HG02852 (cell line): ENCODE data around the gene LRGUK.

Experiments
- ATAC-seq: cut with Tn5 transposase; IDR thresholded peaks from one replicate; pipeline ENCODE4 v1.9.1; 2021; ENCODE audit warnings: mild to moderate bottlenecking, moderate library complexity; ENCODE audit not compliant: unreplicated experiment

LRGUK gene

DNA sequence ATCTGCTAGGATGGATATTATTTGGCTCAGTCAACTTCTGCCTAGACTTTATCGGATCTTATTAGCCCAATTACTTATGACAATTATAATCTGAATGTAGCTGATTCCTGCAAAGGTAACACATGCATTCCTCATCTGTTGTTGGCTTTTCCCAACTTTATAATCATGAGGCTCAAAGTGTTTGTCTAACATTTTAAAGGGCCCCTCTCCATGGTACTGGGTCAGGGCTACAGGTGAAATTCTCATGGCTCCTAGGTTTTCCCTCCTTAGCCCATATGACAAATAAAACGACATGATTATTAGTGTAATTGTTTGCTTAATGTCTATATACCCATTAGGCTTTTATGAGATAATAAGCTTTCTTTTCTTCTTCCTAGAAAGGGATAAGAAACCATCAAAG lies 4.2 kb upstream of the LRGUK start:
- ATAC-seq: no peak

DNA sequence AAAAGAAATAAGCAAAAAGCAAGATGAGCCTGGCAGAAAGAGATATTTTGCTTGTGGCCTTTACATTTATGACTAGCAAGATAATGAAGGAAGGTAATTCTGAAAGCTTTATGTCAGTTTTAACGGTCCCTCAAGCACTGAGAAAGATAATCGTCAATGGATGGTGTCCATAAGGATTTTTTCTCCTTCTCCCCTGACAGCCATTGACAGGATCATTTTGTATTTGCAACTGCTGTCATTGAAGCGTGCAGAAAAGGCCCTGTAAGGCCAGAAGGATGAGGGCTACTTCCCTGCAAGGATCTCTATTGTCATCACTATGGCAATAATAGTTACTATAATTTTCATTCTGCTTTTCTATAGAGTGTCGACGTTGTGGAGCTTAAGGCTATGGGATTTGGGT lies 994 bp upstream of the LRGUK start:
- ATAC-seq: no peak

DNA sequence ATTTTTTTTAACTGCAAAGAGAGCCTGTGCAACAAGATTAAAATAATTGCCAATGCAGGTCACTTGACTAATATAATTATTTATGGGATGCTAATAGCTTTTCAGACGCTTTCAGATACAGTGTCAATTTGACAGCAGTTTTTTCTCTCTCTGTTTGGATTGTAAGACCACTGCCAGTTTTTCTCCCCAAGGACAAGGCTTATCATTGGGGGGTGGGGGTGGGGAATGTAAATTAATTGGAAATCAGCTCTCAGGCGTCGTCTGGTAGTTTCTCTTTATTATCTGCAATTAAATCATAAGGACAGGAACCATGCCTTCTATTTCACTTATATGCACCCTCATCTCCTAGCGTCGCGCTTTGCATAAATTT lies 559 bp upstream of the LRGUK start:
- ATAC-seq: no peak

DNA sequence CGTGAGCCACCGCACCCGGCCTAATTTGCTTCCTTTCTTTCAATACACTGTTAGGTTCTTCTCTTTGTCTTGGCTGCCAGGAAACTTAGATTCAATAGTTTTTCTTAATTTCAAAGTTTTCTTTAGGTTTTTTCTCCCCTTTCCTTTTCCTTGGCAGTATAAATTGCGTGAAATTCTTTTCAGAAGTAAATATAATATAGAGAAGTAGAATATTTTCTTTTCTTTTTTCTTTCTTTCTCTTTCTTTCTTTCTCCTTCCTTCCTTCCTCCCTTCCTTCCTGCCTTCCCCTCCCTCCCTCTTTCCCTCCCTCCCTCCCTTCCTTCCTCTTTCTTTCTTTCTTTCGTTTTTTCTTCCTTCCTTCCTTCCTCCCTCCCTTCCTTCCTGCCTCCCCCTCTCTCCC lies 1.7 kb downstream of the LRGUK start:
- no peak for ATAC-seq

DNA sequence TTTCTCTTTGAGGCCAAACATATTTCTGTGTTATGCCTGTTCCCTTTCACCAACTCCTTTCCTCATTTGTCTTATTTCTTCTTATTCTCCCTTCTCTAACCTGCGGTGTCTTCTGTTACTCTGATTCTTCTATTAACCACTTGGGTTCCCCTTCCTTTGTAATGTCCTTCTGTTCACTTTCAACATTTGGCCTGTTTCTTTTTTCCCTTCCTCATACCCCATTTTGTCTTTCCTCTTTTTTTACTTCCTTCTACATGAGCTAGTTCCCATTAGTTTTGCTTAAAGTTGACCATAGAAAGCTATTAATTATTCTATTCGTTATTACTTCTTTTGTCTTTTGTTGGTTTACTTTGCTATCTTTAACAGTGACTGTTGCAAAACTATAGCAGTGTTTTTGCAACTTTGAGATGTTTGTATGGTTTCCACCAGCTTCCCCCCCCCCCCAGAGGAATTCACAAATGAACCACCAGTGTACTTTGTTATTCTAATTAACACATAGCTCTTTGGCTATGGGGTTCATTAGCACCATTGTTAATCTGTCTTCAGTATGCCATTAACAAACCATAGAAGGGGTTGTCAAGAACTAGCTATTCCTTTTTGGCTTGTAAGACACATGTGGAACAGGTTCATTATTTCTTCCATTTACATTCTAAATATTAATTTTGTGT lies 2.9 kb downstream of the LRGUK start:
- no peak for ATAC-seq

DNA sequence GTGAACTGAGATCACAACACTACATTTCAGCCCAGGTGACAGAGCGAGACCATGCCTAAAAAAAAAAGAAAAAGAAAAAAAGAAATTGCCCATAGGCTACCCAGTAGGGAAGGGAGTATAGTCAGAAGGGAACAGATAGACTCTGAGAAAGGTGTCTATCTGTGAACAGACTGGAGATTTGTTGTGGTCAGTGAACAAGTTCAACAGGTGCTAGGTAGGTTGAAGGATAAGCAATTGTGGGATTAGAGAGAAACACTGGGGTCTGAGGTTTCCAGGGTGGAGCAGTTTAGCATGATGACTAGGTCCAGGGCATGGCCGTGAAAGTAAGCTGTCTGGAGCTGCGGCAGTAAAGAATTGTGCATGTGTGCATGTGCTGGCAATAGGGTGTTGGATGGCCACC lies 6.9 kb downstream of the LRGUK start:
- no peak for ATAC-seq

DNA sequence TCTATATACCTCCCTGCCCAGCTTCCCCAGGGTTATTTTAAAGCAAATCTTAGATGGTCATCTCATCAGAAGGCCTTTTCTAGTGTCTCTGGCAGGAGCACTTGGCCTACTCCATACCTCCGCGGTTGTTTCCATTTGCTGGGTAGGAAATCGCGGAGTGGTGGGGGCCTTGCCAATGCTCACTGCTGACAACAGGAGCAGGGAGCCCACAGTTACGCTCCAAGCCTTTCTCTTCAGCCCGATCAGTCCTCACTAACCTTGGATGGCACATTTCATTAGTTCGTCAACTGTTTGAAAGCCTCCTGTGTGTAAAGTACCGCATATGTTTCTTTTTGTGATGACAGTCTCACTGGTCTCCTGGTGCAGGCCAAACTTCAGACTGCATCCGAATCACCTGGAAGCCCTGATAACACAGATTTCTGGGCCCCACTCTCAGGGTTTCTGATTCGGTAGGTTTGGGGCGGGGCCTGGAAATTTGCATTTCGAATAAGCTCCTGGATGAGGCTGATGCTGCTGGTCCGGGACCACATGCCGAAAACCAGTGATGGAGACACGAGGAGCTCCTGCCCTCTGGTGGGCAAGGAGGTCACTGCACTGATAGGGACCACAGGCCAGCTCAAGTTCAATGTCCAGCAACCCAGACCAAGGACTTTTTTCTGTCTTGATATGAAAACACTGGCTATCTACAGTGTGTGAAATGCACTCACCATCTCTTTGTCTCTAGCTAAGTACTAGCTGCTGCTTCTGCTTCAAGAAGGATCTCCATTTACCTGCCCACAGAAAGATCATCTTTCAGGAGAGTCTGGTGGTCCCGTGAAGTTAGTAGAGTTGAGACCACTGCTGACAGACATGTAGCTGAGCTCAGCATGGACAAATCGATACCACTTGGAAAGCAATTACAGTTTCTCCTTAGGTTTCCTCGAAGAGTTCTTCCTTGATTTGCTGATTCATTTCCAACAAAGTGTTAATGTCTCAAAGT lies 14.0 kb downstream of the LRGUK start:
- ATAC-seq: peak; percentile 97

DNA sequence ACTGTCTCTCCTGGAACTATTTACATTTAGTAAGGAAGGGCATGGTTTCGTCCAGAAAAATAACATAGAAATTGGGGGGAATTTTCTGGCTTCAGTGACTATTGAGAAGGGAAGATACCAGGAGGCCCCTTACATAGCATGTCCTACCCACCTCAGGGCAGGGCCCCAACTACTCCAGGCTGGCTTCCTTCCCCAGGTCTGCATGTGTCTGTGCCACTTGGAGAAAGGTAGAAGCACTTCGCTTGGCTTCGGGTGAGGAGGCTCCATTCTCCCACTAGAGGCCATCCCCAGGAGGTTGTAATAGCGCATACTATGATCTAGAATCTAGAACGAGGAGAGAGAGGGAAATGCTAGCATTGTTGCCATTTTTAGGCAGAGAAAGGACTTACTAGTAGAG lies 14.7 kb downstream of the LRGUK start:
- ATAC-seq: no peak

DNA sequence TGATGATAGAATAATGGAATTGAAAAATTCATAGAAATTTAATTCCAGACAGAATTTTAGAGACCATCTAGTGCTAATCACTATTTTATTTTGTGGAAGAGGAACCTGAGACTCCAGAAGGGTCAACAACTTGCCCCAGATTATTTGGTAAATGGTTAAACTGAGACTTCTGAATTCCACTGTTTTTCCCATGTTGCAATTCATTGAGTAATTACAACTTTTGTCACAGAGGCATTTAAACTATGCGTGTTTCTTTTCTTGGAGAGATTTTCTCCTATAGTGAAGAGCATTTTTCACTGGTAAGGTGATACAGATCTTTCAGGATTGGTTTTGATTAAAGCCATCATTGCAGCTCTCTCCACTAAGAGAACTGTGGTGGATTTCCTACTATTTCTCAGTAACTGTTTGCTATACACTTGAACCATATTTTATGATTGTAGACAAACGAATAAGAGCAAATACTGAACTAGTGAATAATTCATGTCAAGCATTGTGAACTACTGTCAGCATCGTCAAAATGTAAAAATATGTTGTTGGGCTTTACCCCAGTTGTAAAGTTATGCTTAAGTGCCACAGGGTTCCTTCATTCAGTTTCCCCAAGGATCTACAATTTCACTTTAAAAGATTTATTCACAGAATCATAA lies 26.5 kb downstream of the LRGUK start:
- no peak for ATAC-seq

DNA sequence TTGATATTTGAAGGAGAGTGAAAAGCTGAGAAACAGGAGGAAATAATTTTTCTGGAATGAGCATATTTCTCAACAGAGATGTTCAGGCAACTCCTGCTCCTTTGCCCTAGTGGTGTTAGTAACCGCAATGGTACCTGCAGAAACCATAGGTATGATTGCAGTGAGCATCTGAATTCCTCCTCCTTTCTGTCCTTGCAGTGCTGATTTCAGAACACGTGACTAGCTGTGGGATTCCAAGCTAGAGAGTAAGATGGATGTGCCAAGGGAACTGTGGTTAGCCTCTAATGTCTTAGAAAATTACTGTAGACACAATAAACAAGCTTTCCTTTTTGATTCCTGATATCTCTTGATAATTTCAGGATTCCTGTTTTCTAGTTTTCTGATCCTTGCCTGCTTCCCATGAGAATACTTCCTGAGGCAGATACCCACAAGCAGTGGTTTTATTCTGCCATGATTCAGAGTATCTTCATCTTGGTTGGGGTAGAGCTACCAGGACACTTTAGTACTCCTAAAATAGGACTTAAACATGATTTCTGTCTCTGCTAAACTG lies 27.5 kb downstream of the LRGUK start:
- no peak for ATAC-seq

DNA sequence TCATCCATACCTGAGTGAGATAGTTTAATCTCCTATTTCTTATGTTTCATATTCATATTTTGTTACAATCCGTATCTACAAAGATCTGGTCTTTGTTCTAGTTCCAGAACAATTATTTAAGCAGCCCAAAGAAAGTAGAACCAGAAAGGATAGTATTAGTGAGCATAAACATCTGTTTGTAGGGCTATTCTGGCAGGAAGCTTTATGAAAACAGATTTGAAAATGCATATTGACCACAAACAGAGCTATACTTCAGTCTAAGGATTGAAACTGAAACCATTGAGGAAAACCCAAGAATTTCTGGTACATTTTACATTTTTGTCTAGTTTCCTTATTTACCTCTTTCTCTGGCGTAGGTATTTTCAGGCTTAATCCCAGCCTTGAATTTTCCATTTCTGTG lies 28.1 kb downstream of the LRGUK start:
- peak; percentile 55 for ATAC-seq

DNA sequence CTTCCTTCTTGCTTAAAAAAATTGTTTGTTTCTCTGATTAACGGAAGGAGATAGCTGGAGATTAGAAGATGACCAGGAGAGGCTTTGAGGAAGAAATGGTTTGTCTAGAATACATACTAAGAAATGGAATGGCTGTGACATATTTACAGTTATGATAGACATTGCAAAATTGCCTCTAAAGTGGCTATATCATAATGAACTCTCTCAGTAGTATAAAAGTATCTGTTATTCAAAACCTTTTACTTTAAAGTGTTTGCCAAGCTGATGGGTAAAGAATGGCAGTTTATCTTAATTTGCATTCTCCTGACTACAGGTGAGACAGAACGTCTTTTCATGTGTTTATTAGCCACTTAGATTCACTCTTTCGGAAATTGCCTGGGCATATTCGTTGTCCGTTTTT lies 28.7 kb downstream of the LRGUK start:
- ATAC-seq: no peak

DNA sequence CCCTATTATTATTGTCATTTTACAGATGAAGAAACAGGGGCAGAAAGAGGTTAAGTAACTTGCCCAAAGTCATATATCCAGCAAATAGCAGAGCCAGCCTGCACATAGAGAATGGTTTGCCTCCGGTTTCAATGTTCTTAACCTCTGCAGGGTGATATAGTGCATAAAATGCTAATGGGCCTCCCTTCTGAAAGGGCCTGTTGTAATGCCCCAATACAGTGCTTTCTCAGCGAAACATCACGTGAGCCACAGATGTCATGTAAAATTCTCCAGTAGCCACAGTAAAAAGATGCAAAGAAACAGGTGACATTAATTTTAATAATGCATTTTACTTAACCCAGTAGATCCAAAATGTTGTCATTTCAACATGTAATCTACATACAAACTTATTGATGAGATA lies 38.1 kb downstream of the LRGUK start:
- no peak for ATAC-seq

DNA sequence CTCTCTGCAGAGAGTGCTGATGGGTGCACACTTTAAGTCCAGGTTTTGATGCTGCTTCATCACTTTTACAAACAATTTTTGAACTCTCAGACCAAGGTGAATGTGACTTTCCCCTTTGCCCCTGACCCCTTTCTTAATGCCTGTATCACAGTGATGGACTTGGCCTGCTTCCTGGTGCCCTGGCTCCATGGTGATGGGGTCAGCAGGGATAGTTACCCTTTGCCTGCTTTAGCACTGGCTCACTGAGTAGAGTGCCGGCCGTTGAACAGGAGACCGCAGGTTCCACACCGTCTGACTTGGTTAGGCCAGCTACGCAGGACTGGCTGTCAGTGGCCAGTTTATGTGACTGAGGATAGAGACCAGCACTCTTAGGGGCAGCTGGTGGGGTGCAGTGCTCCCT lies 40.1 kb downstream of the LRGUK start:
- no peak for ATAC-seq

DNA sequence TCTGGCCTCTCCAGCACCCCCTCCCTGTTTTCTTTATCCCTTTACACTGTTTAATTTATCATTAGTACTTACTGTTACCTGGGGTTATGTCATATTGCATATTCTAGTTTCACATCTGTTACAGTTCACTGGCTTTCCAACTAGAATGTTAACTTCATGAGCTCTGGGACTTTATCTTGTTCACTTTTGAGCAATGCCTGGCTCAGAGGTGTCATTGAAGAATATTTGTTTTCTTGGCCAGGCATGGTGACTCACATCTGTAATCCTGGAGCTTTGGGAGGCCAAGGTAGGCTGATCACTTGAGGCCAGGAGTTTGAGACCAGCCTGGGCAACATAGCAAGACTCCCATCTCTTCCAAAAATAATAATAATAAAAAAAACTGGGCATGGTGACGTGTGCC lies 40.7 kb downstream of the LRGUK start:
- ATAC-seq: no peak

DNA sequence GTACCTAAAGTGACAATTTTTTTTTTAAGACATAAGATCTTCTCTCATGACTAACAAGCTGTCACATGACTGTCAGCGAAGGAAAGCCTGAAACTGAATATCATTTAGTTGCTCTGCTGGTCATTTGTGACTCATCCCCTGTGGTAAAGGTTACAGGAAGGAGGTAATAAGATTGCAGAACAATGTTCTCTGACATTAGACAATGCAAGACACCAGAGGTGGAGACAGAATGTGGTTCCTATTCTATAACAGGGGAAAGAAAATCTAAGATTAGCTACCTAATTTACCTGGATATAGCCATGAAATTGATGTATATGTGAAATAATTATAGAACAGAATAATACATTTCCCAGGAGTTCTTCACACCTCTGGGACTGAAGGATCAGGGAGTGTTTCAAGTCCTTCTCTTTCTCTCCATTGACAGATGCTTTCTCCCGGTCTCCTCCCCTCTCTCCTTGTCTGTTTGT lies 47.7 kb downstream of the LRGUK start:
- peak; percentile 98 for ATAC-seq

DNA sequence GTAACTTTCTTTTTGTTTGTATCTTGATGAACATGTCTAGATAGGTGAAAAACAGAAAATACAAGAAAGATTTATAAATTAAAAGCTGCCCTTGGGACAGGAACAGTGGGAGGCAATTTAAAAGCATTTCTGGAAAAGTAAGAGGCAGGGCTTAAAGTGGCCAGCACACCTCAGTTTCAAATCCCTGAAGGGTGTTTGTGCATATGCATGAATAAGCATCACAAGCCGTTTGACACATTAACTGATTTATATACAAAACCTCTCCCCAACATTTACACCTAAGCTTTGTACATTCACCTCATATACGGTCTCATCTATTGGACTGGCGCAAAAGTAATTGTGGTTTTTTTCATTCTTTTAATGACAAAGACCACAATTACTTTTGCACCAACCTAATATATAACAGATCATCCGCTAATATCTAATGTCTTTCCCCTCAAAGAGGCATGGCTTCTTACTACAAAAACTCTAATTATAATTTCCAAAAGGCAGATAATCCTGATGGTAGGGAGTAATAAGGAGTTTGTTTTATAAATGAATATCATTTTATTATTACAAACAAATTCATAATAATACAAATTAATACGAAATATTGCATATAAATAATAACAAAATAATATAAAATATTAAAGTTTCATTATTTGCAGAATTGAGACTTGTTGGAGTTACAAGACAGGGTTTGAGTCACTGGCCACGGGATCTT lies 48.3 kb downstream of the LRGUK start:
- no peak for ATAC-seq

DNA sequence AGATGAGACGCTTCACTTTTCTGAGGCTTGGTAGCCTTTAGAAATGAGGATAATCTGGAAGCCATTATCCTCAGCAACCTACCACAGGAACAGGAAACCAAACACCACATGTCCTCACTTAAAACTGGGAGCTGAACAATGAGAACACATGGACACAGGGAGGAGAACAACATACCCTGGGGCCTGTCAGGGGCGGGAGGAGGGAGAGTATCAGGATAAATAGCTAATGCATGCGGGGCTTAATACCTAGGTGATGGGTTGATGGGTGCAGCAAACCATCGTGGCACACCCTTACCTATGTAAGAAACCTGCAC lies 48.9 kb downstream of the LRGUK start:
- ATAC-seq: no peak

DNA sequence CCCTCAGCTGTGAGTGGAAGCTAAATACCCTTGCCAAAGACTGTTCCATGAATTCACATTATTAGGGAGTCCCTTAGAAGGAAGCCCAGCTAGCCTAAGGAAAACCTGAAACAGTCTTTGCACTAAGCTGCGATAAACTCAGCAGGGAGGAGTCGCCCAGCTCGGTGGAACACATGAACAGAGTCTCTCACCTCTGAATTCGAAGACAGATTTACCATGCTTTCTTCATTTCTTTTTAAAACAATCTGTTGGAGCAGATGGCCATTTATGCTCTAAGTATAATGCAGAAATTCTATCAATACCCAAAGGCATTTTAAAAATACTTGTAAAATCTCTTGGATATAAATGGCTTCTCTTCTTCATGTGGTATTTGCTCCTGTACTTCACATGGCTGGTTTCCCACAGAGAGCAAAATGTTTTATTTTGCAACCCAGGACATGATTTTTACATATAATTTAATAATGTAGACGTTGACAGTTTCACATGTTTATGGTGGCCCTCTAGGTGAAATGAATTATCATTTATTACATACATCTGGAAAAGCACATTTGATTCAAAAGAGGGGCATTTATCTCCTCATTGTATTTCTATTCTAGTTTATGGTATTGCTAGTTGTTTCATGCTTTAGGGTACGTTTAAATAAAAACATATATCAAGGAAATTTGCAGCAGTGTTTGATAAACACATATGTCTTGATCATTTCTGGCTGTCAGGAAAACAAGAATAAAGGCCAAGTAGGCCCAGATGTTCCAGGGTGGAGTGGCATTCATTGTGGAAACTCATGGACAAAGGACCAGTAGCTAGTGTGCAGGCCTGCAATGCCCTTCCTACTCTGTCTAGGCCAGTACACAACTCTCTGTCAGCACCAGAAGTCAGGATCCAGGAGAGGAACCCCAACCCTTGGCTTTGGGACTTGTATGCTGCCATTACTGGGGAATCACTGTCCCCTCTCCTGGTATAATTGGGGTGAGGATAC lies 52.2 kb downstream of the LRGUK start:
- no peak for ATAC-seq

DNA sequence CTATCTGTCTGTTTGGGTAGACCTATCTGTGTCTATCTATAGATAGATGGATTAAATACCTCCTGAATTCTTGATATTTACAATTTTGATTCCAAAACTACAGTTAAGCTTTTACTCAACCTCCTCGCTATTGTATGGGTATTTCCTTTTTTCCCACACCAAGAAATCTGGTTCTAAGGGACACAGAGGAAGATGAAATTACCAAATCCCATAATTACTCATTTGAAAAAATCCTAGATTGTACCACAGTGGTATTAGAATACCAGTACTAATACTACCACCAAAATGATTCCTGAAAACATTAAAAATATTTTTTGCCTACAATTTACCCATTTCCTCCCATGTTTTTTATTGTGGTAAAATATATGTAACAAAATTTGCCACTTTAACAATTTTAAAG lies 53.2 kb downstream of the LRGUK start:
- ATAC-seq: no peak
